Osteoblast (primary cell): Measurements from ENCODE around the gene KRTAP26-1. TPM values are rescaled to one million over a fixed set of nuclear protein-coding genes. Genes with fewer than 3 reads are reported as not detected.

ENCODE experiments used
- DNase-seq: peaks from one replicate; pipeline ENCODE4 v3.0.0; 2011; ENCODE audit warnings: low spot score, mixed read lengths; ENCODE audit not compliant: insufficient read length; ENCODE audit errors: missing footprints
- H2AFZ ChIP-seq: 2 replicates; pipeline ENCODE4 v1.6.0; 2011; ENCODE audit warnings: mild to moderate bottlenecking, low read length
- H3K27ac ChIP-seq: 2 replicates; pipeline ENCODE4 v1.5.1; 2011; ENCODE audit warnings: mild to moderate bottlenecking, low read depth, low read length, moderate library complexity
- H3K27me3 ChIP-seq: 2 replicates; pipeline ENCODE4 v1.6.0; 2012; ENCODE audit warnings: mild to moderate bottlenecking, control low read depth, inconsistent platforms, low read length, moderate library complexity; ENCODE audit not compliant: insufficient read depth
- H3K36me3 ChIP-seq: 2 replicates; pipeline ENCODE4 v1.5.1; 2011; ENCODE audit warnings: mild to moderate bottlenecking, low read length, control low read depth, moderate library complexity; ENCODE audit not compliant: insufficient read depth
- H3K4me1 ChIP-seq: 2 replicates; pipeline ENCODE4 v1.5.1; 2011; ENCODE audit warnings: mild to moderate bottlenecking, low read length, control low read depth, moderate library complexity; ENCODE audit not compliant: insufficient read depth
- H3K4me2 ChIP-seq: 2 replicates; pipeline ENCODE4 v1.6.0; 2011; ENCODE audit warnings: mild to moderate bottlenecking, low read length; ENCODE audit not compliant: insufficient read depth
- H3K4me3 ChIP-seq: fragments of 200-600 bp; sonication (generic); 3 replicates; pipeline ENCODE4 v1.5.1; 2012; ENCODE audit warnings: mild to moderate bottlenecking, low read length, inconsistent platforms; ENCODE audit not compliant: insufficient read depth
- H3K79me2 ChIP-seq: 2 replicates; pipeline ENCODE4 v1.6.0; 2012; ENCODE audit warnings: mild to moderate bottlenecking, low read length, control low read depth, inconsistent platforms; ENCODE audit not compliant: insufficient read depth
- H3K9me3 ChIP-seq: 2 replicates; pipeline ENCODE4 v1.5.1; 2011; ENCODE audit warnings: low read depth, low read length, control low read depth
- H4K20me1 ChIP-seq: 2 replicates; pipeline ENCODE4 v1.6.0; 2012; ENCODE audit warnings: mild to moderate bottlenecking, low read length, control low read depth; ENCODE audit not compliant: insufficient read depth
- CTCF ChIP-seq: IDR thresholded peaks from 2 replicates; pipeline ENCODE4 v1.5.1; 2011; ENCODE audit warnings: mild to moderate bottlenecking, low read depth, low read length, moderate library complexity; ENCODE audit errors: extremely low read depth
- small RNA-seq: library from RNA; depleted of rRNA; stranded (forward); fragments of <200 nt; gene quantifications from one replicate; pipeline ENCODE3, GENCODE V24; 2012
- total RNA-seq: library from RNA; depleted of rRNA; stranded (reverse); fragments of >200 nt; gene quantifications from 2 replicates; pipeline ENCODE4 v1.2.3, GENCODE V29; 2012

Gene KRTAP26-1
- total RNA-seq, 1 donor = not detected

DNA sequence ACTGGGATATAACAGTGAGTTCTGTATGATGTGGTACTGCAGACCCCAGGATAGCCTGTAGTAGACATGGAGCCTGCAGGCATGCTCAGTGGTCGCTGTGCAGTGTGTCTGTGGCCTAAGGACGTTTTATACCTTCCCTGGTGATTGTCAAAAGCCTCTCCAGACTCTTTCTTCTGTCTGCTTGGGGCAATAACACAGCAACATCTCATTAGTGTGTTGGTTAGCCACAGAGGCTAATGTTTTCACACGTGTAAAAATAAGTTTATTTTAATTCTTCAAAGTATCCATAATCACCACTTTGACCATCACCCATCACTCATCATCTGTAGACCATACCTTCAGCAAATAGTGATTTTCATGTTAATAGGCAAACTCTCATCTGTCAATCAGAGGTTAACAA is 37.3 kb downstream of the KRTAP26-1 start, which contains the start of gene KRTAP24-1:
Gene KRTAP24-1, minus strand, starts transcription at position 101 of the 400 bp plus-strand sequence. Its CDS starts 18 bp downstream, at position 83.
- Histone ChIP-seq H2AFZ (no peak within 1 kb of the TSS), H3K27ac (no peak within 1 kb of the TSS), H3K9me3 (peaks cover 4% of the 10 kb centered on the region), H3K4me1 (no peaks in the 10 kb centered on the region), H3K27me3 (no peaks in the 10 kb centered on the region), H3K4me3 (no peak within 1 kb of the TSS), H3K4me2 (no peak within 1 kb of the TSS), H3K79me2 (no peaks in the 10 kb centered on the region), H3K36me3 (no peaks in the 10 kb centered on the region), H4K20me1 (no peaks in the 10 kb centered on the region)
- no peak for TF ChIP-seq CTCF
- no peak for DNase-seq

GRCh38 chr21:30271611-30272010 is 48.5 kb downstream of the KRTAP26-1 start:
- no peak overlapping the region for H2AFZ ChIP-seq
- H3K27me3 ChIP-seq = no peaks in the 10 kb centered on the region
- H3K27ac ChIP-seq = no peak overlapping the region
- no peak overlapping the region for H3K4me3 ChIP-seq
- DNase-seq = no peak
- H3K4me1 ChIP-seq = no peaks in the 10 kb centered on the region
- H3K4me2 ChIP-seq = no peak overlapping the region
- H3K79me2 ChIP-seq = no peaks in the 10 kb centered on the region
- no peaks in the 10 kb centered on the region for H3K36me3 ChIP-seq
- H3K9me3 ChIP-seq = no peaks in the 10 kb centered on the region
- H4K20me1 ChIP-seq = no peaks in the 10 kb centered on the region
- TF ChIP-seq CTCF = no peak

- no peak overlapping the region for H2AFZ ChIP-seq
- H3K79me2 ChIP-seq = no peaks in the 10 kb centered on the region
- H3K27ac ChIP-seq = no peak overlapping the region
- H3K36me3 ChIP-seq = no peaks in the 10 kb centered on the region
- H3K4me2 ChIP-seq = no peak overlapping the region
- no peaks in the 10 kb centered on the region for H3K27me3 ChIP-seq
- H4K20me1 ChIP-seq = no peaks in the 10 kb centered on the region
- no peak for DNase-seq
- H3K9me3 ChIP-seq = no peaks in the 10 kb centered on the region
- no peak for TF ChIP-seq CTCF
- H3K4me3 ChIP-seq = no peak overlapping the region
- H3K4me1 ChIP-seq = no peaks in the 10 kb centered on the region
Observed at GRCh38 chr21:30271156-30271555, 49.0 kb downstream of the KRTAP26-1 start.

- Histone ChIP-seq H2AFZ (no peak overlapping the region), H3K4me2 (no peak overlapping the region)
- no peak for TF ChIP-seq CTCF
Observed at GRCh38 chr21:30269803-30270530, 50.1 kb downstream of the KRTAP26-1 start.

More at GRCh38 chr21:30269803-30270530, 50.1 kb downstream of the KRTAP26-1 start:
- Histone ChIP-seq H3K9me3 (no peaks in the 10 kb centered on the region), H3K36me3 (no peaks in the 10 kb centered on the region), H3K4me3 (no peak overlapping the region), H3K79me2 (no peaks in the 10 kb centered on the region), H3K4me1 (no peaks in the 10 kb centered on the region), H4K20me1 (no peaks in the 10 kb centered on the region), H3K27me3 (no peaks in the 10 kb centered on the region), H3K27ac (no peak overlapping the region)
- no peak for DNase-seq

Small RNA genes lying within 50 kb of the gene (small RNA-seq; reads per million reads assigned to genes)
- not detected for gene KRTAP23-1

Other genes starting within 250 kb of the KRTAP26-1 start
- gene CLDN17, start 153.5 kb downstream of the KRTAP26-1 start, total RNA-seq = not detected in 2 replicates
- gene CLDN8, start 104.2 kb downstream of the KRTAP26-1 start, total RNA-seq = not detected in 2 replicates
- not detected in 2 replicates for gene KRTAP24-1, start 37.4 kb downstream of the KRTAP26-1 start, total RNA-seq
- gene KRTAP25-1, start 30.8 kb downstream of the KRTAP26-1 start, total RNA-seq = not detected in 2 replicates
- gene KRTAP27-1, start 17.4 kb upstream of the KRTAP26-1 start, total RNA-seq = not detected in 2 replicates
- not detected in 2 replicates for gene KRTAP23-1, start 28.3 kb upstream of the KRTAP26-1 start, total RNA-seq
- gene KRTAP13-2, start 52.0 kb upstream of the KRTAP26-1 start, total RNA-seq = not detected in 2 replicates
- not detected in 2 replicates for gene KRTAP13-1, start 75.7 kb upstream of the KRTAP26-1 start, total RNA-seq
- not detected in 2 replicates for gene KRTAP13-3, start 105.6 kb upstream of the KRTAP26-1 start, total RNA-seq
- not detected in 2 replicates for gene KRTAP13-4, start 109.9 kb upstream of the KRTAP26-1 start, total RNA-seq
- not detected in 2 replicates for gene KRTAP15-1, start 120.0 kb upstream of the KRTAP26-1 start, total RNA-seq
- gene KRTAP19-1, start 160.1 kb upstream of the KRTAP26-1 start, total RNA-seq = not detected in 2 replicates
- gene KRTAP19-2, start 167.1 kb upstream of the KRTAP26-1 start, total RNA-seq = not detected in 2 replicates
- gene KRTAP19-3, start 171.7 kb upstream of the KRTAP26-1 start, total RNA-seq = not detected in 2 replicates
- not detected in 2 replicates for gene KRTAP19-4, start 176.8 kb upstream of the KRTAP26-1 start, total RNA-seq
- gene KRTAP19-5, start 181.8 kb upstream of the KRTAP26-1 start, total RNA-seq = not detected in 2 replicates
- gene KRTAP19-6, start 221.5 kb upstream of the KRTAP26-1 start, total RNA-seq = not detected in 2 replicates
- not detected in 2 replicates for gene KRTAP19-7, start 241.0 kb upstream of the KRTAP26-1 start, total RNA-seq